MCF 10A (cell line): Measurements from ENCODE around the gene SUSD3. TPM values are rescaled to one million over a fixed set of nuclear protein-coding genes. Genes with fewer than 3 reads are reported as not detected.

Experiments used
- BruUV-seq: library from RNA; stranded (reverse); fragments of 400-500 nt; replicated peaks from 2 replicates; lab custom pipeline; 2021; lab: Mats Ljungman, UMichigan
- CTCF ChIA-PET: fragments of 300-600 bp; sonication (Branson Sonifier 250); formaldehyde crosslinking; extraction: SDS; loops from one replicate; lab custom pipeline; 2021; ENCODE audit warnings: antibody characterized with exemption, inconsistent platforms; lab: Yijun Ruan, JAX
- POLR2A ChIA-PET: fragments of 300-600, 350-650 bp; sonication (Branson Sonifier 250); formaldehyde crosslinking; extraction: SDS; loops from one replicate; lab custom pipeline; 2020; ENCODE audit warnings: antibody characterized with exemption, inconsistent platforms; lab: Yijun Ruan, JAX
- DNase-seq: peaks from one replicate; pipeline ENCODE4 v3.0.0-alpha.2; 2018; ENCODE audit not compliant: unreplicated experiment
- H3K27ac Mint-ChIP-seq: one replicate; pipeline ENCODE4 v1.8.0; 2022; ENCODE audit warnings: mild to moderate bottlenecking, low read depth, mixed read lengths; ENCODE audit not compliant: unreplicated experiment
- H3K27me3 Mint-ChIP-seq: one replicate; pipeline ENCODE4 v1.8.0; 2022; ENCODE audit warnings: mixed read lengths; ENCODE audit not compliant: insufficient read depth, unreplicated experiment
- H3K36me3 Mint-ChIP-seq: one replicate; pipeline ENCODE4 v1.8.0; 2022; ENCODE audit warnings: mild to moderate bottlenecking, moderate library complexity, mixed read lengths; ENCODE audit not compliant: insufficient read depth, unreplicated experiment
- H3K4me1 Mint-ChIP-seq: one replicate; pipeline ENCODE4 v1.8.0; 2022; ENCODE audit warnings: mixed read lengths; ENCODE audit not compliant: insufficient read depth, unreplicated experiment
- H3K4me3 Mint-ChIP-seq: one replicate; pipeline ENCODE4 v1.8.0; 2022; ENCODE audit warnings: mild to moderate bottlenecking, moderate library complexity, mixed read lengths; ENCODE audit not compliant: unreplicated experiment
- H3K9me3 Mint-ChIP-seq: one replicate; pipeline ENCODE4 v1.8.0; 2022; ENCODE audit warnings: mixed read lengths; ENCODE audit not compliant: unreplicated experiment
- CTCF ChIP-seq: fragments of 200-600 bp; IDR thresholded peaks from one replicate; pipeline ENCODE4 v1.8.0; 2022; ENCODE audit warnings: antibody characterized with exemption, mild to moderate bottlenecking; ENCODE audit not compliant: unreplicated experiment
- intact Hi-C: fragments of 100-400 bp; cut with micrococcal nuclease; formaldehyde crosslinking; loops from 2 replicates; pipeline ENCODE4 v1.14.1; 2022
- total RNA-seq: library from RNA; stranded (reverse); gene quantifications from 2 replicates; pipeline ENCODE4 v1.2.3, GENCODE V29; 2022

The SUSD3 gene
- total RNA-seq, 1 experiment from 2014 or later: not detected

DNA sequence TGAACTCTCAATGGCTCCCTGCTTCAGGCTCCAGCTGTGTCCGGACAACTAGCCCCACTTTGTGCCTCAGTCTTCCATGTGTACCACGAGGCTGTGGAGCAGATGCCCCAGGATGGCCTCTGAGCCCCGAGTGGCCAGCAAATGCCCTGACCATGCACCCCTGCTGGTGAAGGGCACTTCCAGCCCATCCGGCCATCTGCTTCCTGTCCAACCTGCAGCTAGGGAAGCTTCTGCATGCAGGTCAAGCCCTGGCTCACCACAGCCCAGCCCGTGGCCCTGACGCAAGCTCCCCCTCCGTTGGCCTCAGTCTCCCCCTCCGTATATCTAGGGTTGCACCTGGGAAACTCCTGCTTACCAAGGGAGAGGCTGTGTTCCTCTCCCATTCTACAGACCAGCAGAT is 70.8 kb downstream of the SUSD3 start:
- Mint-ChIP-seq H3K4me3 (no peak overlapping the region), H3K27ac (no peak overlapping the region), H3K9me3 (no peaks in the 10 kb centered on the region), H3K36me3 (peaks cover 50% of the 10 kb centered on the region), H3K27me3 (no peaks in the 10 kb centered on the region), H3K4me1 (peaks cover 18% of the 10 kb centered on the region)
- intact Hi-C loops: no loop called here
- POLR2A ChIA-PET: interaction anchor here (1.3 kb wide), 1 partner anchor 9 kb away, joined by 5 read pairs; no protein-coding TSS in a partner anchor
- no peak for TF ChIP-seq CTCF
- BruUV-seq: no TSS peak
- no peak for DNase-seq
- CTCF ChIA-PET: interaction anchor here (0.9 to 1.8 kb wide), 5 partner anchors 11 to 172 kb away, joined by 3 to 6 read pairs (median 3); no protein-coding TSS in a partner anchor

GRCh38 chr9:93129691-93130500 is 71.4 kb downstream of the SUSD3 start:
- TF ChIP-seq CTCF: no peak
- Mint-ChIP-seq H3K4me3 (no peak overlapping the region), H3K27ac (no peak overlapping the region), H3K36me3 (peaks cover 44% of the 10 kb centered on the region), H3K4me1 (peaks cover 22% of the 10 kb centered on the region), H3K27me3 (no peaks in the 10 kb centered on the region), H3K9me3 (no peaks in the 10 kb centered on the region)
- intact Hi-C loops: loop anchor here (5.0 to 10.0 kb wide), 2 partner anchors 33 to 175 kb away; partner anchors contain the start of gene CARD19
- POLR2A ChIA-PET: interaction anchor here (1.3 kb wide), 1 partner anchor 10 kb away, joined by 5 read pairs; no protein-coding TSS in a partner anchor
- no peak for DNase-seq
- no TSS peak for BruUV-seq
- CTCF ChIA-PET: interaction anchor here (0.5 to 1.8 kb wide), 7 partner anchors 11 to 936 kb away, joined by 3 to 6 read pairs (median 3); no protein-coding TSS in a partner anchor

DNA sequence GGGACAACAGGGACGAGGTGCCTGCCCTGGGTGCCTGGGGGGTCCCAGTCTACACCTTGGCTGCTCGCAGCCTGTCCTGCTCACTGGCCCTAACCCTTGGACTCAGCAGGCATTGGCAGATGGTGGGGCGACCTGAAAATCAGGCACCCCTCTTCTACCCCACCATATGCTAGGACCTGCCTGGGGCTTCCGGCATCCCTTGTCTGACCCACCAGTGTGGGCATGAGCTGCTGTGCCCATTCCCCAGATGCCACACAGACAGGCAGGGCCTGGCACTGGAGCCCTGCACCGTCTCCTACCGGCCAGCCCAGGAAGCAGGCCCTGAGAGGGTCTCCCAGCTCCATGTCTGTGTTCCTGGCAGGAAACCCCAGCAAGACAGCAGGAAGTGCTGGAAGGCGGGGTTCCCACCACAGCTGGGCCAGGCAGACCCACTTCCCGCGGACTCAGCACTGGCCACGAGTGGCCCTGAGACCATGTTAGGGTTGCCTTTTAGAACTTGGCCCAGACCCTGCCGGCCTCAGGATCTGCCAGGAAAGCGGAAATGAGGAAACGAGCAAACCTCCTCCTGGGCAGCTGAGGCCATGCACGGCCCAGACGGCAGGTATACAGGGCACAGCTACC is 72.5 kb downstream of the SUSD3 start:
- ChIA-PET POLR2A (interaction anchor here (6.4 kb wide), 1 partner anchor 12 kb away, joined by 49 read pairs; no protein-coding TSS in a partner anchor), CTCF (interaction anchor here (0.6 kb wide), 1 partner anchor 181 kb away, joined by 4 read pairs; no protein-coding TSS in a partner anchor)
- intact Hi-C loops: loop anchor here (5.0 to 10.0 kb wide), 2 partner anchors 34 to 176 kb away; partner anchors contain the start of gene CARD19
- Mint-ChIP-seq H3K4me3 (no peak overlapping the region), H3K9me3 (no peaks in the 10 kb centered on the region), H3K27me3 (no peaks in the 10 kb centered on the region), H3K27ac (no peak overlapping the region), H3K4me1 (peaks cover 22% of the 10 kb centered on the region), H3K36me3 (peaks cover 33% of the 10 kb centered on the region)
- BruUV-seq: no TSS peak
- no peak for TF ChIP-seq CTCF
- no peak for DNase-seq
